HG02884 (cell line): ENCODE measurements around the gene TRAPPC11.

Experiments used
- ATAC-seq: cut with Tn5 transposase; IDR thresholded peaks from one replicate; pipeline ENCODE4 v1.9.1; 2021; ENCODE audit warnings: mild to moderate bottlenecking, moderate library complexity; ENCODE audit not compliant: unreplicated experiment

TRAPPC11 gene

DNA sequence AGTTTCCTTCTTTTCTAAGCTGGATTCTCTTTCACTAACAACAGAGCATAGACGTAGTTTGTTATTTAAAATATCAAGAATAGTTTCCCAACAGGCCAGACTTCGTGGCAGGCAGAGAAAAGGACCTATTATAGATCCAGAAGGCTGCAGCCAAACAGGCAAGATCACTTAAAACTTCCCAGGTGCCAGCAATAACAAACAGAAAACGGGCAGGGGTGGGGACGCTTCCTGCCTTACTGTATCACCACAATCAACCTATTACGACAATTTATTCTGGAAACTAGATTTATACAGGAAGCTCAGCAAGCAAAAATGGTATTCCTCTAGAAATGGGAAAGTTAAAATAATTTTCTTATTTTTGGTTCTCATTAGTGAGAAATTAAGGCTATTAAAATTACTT is 22.2 kb upstream of the TRAPPC11 start:
- ATAC-seq, result no peak

DNA sequence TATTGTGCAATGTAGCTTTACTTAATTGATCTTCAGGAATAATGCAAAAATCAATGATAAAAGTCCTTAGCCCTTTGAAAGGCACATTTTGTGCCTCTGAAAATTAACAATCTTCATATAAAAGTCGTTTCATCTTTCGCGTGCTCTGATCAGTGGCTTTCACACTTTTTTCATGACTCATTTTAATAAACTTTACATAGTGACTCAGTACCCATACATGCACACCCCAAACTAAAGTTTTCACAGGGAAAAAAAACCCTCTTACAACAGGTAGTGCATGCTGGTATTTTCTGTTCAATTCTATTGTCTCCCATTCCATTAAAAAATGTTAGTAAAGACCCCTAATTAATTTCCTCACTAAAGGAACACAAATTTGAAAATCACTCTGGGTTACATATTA is 21.6 kb upstream of the TRAPPC11 start:
- ATAC-seq, result no peak

DNA sequence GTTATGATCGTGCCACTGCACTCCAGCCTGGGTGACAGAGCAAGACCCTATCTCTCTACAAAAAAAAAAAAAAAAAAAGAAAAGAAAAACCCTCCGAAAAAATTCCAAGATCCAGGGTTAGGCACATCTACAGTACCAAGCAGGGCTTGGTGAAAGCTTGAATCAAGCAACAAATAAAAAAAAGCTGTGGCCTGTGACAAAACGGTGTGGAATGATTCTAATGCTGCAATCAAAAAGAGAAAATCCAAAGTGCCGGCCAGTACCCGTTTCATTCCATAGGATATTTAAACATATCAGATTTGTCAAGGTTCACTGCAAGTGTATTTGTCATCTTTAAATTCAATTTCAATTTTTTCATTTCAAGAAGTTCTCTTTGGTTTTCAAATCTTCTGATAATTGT is 20.7 kb upstream of the TRAPPC11 start:
- ATAC-seq, result no peak

DNA sequence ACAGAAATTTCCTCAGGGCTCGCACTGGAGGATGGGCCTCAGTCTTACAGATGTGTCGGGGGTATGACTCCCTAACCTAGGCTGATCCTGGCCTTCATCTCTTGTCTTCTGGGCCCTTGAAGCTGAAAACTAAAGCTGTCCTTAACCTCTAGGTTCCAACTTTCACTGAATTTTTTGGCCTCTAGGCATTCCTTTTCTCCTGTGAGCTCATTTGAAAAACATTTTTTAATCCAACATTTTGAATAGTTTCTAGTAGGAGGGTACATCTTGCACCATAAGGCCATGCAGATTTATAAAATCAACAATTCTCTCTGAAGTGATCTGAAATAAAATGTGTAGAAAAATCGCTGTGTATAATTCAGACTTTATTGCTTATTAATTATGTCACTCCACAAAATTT is 19.8 kb upstream of the TRAPPC11 start:
- ATAC-seq, result no peak

GRCh38 chr4:183645326-183645725 is 13.8 kb upstream of the TRAPPC11 start:
- ATAC-seq, result no peak

DNA sequence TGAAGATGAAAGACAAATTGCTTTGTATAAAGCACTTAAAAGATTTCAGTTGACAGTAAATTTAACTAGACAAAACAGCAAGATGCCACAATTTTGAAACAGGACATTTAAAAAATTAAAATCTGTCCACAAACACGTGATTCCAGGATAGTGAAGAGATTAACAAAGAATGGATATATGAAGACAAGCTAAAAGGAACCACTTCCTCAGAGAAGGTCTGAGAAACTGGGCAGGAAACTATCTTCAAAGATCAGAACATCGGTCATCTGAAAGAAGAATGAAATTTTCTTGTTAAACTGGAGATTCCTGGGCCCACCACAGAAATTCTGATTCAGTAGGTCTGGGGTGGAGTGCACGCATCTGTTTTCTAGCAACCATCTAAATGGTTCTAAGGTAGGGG is 1.5 kb upstream of the TRAPPC11 start:
- ATAC-seq, result no peak

- ATAC-seq, result no peak
Observed at GRCh38 chr4:183658362-183659028, 598 bp upstream of the TRAPPC11 start.

DNA sequence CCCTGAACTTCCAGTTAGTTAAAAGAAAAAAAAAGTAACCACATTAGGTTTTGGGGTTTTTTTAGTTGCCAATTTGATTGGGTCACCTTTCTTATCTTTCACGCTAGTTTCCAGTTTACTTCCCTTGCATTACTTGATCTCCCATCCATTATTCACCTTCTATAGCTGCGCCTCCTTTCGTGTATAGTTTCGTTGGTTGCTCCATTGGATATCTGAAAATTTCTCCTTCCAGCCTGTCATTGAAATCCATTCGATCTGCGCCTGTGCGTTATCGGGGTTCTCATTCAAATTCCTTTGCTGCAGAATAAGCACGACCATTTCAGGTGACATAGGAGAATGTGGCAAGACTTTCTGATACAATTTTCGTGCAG is 764 bp downstream of the TRAPPC11 start:
- ATAC-seq, result no peak

DNA sequence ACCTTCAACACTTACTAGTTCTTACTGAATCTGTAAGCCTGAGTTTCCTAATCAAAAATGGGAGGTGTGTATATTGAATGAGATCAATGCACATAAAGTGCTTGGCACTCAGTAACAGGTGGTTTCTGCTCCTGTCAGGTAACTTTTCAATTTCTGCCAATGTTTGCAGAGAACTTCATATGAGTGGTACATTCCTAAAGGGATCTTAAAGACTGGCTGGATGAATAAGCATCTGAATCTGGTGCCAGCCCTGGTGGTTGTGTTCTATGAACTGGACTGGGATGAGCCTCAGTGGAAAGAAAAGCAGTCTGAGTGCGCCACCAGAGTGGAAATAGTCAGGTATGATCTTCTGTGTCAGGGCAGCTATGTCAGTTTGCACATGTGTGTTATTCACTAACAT is 7.0 kb downstream of the TRAPPC11 start:
- no peak for ATAC-seq

DNA sequence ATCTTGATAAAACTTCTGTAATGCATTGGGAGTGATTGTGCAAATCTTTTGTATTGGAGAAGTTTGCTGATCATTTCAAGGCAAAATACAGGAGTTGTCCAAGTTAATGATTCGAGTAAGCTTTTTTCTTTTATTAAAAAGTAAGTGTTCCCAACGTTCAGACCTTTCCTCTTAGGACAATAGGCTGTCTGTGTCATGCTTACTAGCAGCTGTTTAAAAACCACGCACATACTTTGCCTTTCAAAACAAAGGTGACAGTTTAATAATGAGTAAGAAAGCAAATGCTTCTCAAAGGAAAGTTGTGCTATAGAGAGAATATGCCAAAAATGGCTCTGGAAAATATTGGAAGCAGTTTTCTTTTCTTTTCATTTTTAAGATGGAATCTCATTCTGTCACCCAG is 11.2 kb downstream of the TRAPPC11 start:
- ATAC-seq, result no peak

DNA sequence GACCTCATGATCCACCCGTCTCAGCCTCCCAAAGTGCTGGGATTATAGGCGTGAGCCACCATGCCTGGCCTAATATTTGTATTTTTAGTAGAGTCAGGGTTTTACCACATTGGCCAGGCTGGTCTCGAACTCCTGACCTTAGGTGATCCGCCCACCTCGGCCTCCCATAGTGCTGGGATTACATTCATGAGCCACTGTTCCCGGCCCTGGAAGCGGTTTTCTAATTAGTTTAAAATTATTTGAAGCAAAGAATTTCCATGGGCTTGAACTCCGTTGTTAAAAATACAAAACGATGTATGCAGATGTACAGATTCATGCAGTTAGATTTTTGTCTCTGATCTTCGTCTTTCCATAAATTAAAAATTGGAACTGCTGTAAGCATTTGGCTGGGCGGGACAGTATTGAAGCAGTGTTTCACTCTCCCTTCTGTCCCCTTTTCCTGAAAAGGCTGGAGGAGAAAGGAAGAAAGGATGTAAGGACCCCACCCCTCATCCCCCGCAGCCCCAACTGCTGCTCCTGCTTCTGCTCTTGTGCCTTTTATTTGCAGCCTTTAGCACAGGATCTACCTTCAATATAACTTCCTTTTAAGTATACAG is 12.0 kb downstream of the TRAPPC11 start:
- ATAC-seq, result no peak

DNA sequence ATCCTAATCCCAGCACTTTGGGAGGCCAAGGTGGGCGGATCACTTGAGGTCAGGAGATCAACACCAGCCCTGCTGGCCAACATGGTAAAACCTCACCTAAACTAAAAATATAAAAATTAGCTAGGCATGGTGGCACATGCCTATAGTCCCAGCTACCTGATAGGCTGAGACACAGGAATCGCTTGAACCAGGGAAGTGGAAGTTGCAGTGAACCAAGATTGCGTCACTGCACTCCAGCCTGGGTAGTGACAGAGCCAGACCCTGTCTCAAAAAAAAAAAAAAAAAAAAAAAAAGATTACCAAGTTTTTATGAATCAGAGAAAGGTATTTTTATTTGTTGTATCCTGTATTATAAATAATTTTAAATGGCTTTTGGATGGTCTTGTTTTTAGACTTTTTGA is 15.1 kb downstream of the TRAPPC11 start:
- no peak for ATAC-seq

DNA sequence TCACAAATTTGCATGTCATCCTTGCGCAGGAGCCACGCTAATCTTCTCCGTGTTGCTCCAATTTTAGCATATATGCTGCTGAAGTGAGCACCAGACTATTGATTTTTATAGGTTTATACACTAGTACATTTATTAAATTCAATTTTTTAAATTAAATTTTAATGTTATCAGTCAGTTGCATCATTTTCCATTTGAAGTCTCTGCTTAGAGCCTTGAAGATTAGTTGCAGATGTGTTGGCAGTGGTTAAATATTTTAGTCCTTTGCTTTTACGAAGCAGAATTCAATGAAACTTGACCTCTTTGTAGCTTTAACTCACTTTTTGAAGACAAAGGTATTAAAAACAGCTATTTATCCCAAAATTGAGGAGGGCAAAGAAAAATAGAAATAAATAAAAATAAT is 16.5 kb downstream of the TRAPPC11 start:
- no peak for ATAC-seq

DNA sequence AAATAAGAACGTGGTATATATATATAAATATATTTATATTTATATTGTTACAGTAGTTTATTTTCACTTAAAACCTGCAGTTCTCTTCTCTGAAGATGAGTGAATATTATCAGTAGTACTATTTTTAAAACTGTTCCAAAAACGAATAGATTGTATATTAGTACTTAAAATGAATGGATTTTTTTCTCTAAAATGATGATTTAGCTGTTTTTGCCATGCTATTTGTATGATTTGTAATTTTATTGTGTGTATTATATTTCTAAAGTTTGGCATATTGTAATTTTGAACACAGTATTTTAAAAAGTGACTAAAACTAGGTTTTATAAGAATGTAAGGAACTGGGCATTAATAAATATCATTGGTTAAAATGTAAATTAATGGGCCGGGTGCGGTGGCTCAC is 22.0 kb downstream of the TRAPPC11 start:
- ATAC-seq, result no peak

DNA sequence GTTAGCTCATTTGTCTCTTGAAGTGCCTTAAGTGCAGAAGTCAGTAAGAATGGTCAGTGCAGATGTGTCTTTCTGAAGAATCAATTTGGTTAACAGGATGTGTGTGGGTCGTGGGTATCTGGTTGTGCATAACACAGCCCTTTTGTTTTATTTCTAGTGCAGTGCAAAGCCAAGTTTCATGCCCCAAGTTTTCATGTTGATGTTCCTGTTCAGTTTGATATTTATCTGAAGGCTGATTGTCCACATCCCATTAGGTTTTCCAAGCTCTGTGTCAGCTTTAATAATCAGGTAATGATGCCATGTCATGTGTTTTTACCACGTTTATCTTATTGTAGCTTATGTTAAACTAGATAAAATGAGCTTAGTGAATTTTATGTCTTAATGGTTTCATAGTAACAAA is 27.4 kb downstream of the TRAPPC11 start:
- ATAC-seq, result no peak

GRCh38 chr4:183688216-183688615 is 29.1 kb downstream of the TRAPPC11 start:
- no peak for ATAC-seq

DNA sequence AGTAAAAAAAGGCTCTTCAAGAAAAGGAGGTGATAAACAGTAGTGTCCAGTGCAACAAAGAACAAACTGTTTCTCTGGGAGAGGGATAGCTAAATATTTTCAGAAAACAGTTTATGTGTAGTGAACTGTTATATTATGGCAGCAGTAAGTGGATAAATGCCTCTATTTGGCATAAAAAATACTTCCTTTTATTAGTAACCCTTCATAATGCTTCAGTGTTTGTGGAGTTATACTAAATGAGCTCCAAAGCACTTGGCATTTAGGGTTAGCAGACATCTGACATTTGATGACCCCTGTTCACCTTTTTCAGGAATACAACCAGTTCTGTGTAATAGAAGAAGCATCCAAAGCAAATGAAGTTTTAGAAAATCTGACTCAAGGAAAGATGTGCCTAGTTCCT is 31.9 kb downstream of the TRAPPC11 start:
- ATAC-seq, result no peak

GRCh38 chr4:183691897-183692296 is 32.8 kb downstream of the TRAPPC11 start:
- no peak for ATAC-seq

DNA sequence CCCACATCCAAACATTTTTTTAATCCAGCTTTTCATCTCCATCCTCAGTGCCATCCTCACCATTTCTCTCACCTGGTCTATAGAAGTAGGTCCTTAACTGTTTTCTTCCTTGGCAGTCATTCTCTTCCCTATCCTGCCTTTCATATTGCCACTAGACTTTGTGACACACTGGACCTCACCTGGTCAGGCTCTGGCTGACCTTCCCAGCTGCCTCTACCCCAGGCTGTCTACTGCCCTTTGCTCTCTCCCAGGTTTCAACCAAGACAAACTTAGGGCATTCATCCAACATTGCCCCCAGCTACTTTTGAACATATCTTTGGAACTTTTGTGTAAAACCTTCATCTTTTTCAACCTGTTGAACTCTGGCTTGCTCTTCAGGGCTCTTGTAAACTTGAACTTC is 39.8 kb downstream of the TRAPPC11 start:
- ATAC-seq, result no peak

DNA sequence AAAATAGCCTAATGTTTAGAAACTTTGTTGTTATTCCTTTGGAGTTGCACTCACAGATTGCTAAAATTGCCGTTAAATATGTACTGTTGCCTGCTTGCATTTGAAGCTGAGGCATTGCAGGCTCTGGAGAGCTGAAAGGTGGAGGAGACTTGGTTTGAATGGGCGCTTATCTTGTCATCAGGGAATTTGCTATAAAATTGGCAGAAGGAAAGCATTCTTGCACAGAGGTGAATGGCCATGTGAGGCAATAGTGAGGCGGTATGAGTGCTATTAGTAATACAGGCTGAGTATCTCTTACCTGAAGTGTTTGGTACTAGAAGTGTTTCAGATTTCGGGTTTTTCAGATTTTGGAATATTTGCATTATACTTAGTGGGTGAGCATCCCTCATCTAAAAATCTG is 41.3 kb downstream of the TRAPPC11 start:
- no peak for ATAC-seq

GRCh38 chr4:183702492-183702891 is 43.4 kb downstream of the TRAPPC11 start:
- no peak for ATAC-seq

GRCh38 chr4:183714626-183715025 is 55.5 kb downstream of the TRAPPC11 start:
- no peak for ATAC-seq

- ATAC-seq, result no peak
Observed at GRCh38 chr4:183716302-183716701, 57.2 kb downstream of the TRAPPC11 start.
